HL-60 (cell line): ENCODE measurements around the gene AVEN.

Experiments used
- DNase-seq, 2 experiments: peaks; one replicate each; pipeline ENCODE4 v3.0.0-alpha.2; 2010 to 2020; ENCODE audit warnings: low read depth in 1 of 2, low spot score in 1 of 2
- H3K27ac ChIP-seq: fragments of 250-450 bp; sonication (Bioruptor Pico); replicated peaks from 2 replicates; pipeline ENCODE4 v1.5.1; 2020; ENCODE audit warnings: mild to moderate bottlenecking, moderate library complexity
- H3K27me3 ChIP-seq: fragments of 250-450 bp; sonication (Bioruptor Pico); 2 replicates; pipeline ENCODE4 v1.5.1; 2021; ENCODE audit warnings: mild to moderate bottlenecking, moderate library complexity; ENCODE audit not compliant: insufficient read depth, poor library complexity, severe bottlenecking
- H3K4me3 ChIP-seq: replicated peaks from 2 replicates; pipeline ENCODE4 v1.5.1; 2011; ENCODE audit warnings: mild to moderate bottlenecking, control low read depth, low read length; ENCODE audit not compliant: insufficient read depth
- CTCF ChIP-seq: IDR thresholded peaks from one replicate; pipeline ENCODE4 v1.5.1; 2011; ENCODE audit warnings: low read length, control low read depth, inconsistent platforms; ENCODE audit not compliant: insufficient read depth
- GABPA ChIP-seq: IDR thresholded peaks from 2 replicates; pipeline ENCODE4 v1.6.1; 2012; ENCODE audit warnings: low read depth
- POLR2AphosphoS5 ChIP-seq: IDR thresholded peaks from 2 replicates; pipeline ENCODE4 v1.6.1; 2012; ENCODE audit warnings: low read depth
- REST ChIP-seq: IDR thresholded peaks from 2 replicates; pipeline ENCODE4 v1.6.1; 2012; ENCODE audit warnings: low read depth; ENCODE audit not compliant: insufficient replicate concordance
- SPI1 ChIP-seq: IDR thresholded peaks from 2 replicates; pipeline ENCODE4 v1.6.1; 2012; ENCODE audit warnings: low read depth, mild to moderate bottlenecking, borderline replicate concordance

AVEN gene

GRCh38 chr15:33844186-33844585 is 194.8 kb downstream of the AVEN start:
- DNase-seq = no peak
- no peak for TF ChIP-seq REST
- no peaks in the 10 kb centered on the region for H3K27me3 ChIP-seq
- no peak overlapping the region for H3K27ac ChIP-seq
- no peak overlapping the region for H3K4me3 ChIP-seq

GRCh38 chr15:33840615-33841014 is 198.4 kb downstream of the AVEN start:
- Histone ChIP-seq H3K27me3 (no peaks in the 10 kb centered on the region), H3K27ac (no peak overlapping the region)

GRCh38 chr15:33839540-33839939 is 199.5 kb downstream of the AVEN start:
- Histone ChIP-seq H3K27ac (no peak overlapping the region), H3K4me3 (no peak overlapping the region), H3K27me3 (no peaks in the 10 kb centered on the region)
- TF ChIP-seq SPI1 (no peak), GABPA (no peak), POLR2AphosphoS5 (no peak), REST (no peak), CTCF (no peak)
- no peak for DNase-seq

More at GRCh38 chr15:33840615-33841014, 198.4 kb downstream of the AVEN start:
- no peak overlapping the region for H3K4me3 ChIP-seq
- no peak for DNase-seq
- TF ChIP-seq SPI1 (no peak), CTCF (no peak), GABPA (no peak), REST (no peak), POLR2AphosphoS5 (no peak)

GRCh38 chr15:33837294-33837693 is 201.7 kb downstream of the AVEN start:
- H3K27me3 ChIP-seq = no peaks in the 10 kb centered on the region
- TF ChIP-seq REST (no peak), GABPA (no peak), POLR2AphosphoS5 (no peak), CTCF (no peak), SPI1 (no peak)

More at GRCh38 chr15:33837294-33837693, 201.7 kb downstream of the AVEN start:
- Histone ChIP-seq H3K4me3 (no peak overlapping the region), H3K27ac (no peak overlapping the region)
- no peak for DNase-seq
